ENCODE results near the gene APLNR. TPM values are rescaled to one million over a fixed set of nuclear protein-coding genes. Genes with fewer than 3 reads are reported as not detected.

Gene APLNR
- polyA plus RNA-seq, 1 donor (not counting 4 experiments of a cell fraction or from before 2014, with no cell fraction given), result not detected

GRCh38 chr11:57190548-57190947 is 46.5 kb downstream of the APLNR start:
- H3K27ac ChIP-seq (ENCODE audit: control insufficient read depth, insufficient read depth, low read length), result no peak overlapping the region
- no peaks in the 10 kb centered on the region for H3K9me3 ChIP-seq (ENCODE audit: control insufficient read depth, low read depth, low read length)
- H3K9ac ChIP-seq (ENCODE audit: control insufficient read depth, extremely low read depth, insufficient read depth, low read length), result no peak overlapping the region
- TF ChIP-seq, protein P1, sequence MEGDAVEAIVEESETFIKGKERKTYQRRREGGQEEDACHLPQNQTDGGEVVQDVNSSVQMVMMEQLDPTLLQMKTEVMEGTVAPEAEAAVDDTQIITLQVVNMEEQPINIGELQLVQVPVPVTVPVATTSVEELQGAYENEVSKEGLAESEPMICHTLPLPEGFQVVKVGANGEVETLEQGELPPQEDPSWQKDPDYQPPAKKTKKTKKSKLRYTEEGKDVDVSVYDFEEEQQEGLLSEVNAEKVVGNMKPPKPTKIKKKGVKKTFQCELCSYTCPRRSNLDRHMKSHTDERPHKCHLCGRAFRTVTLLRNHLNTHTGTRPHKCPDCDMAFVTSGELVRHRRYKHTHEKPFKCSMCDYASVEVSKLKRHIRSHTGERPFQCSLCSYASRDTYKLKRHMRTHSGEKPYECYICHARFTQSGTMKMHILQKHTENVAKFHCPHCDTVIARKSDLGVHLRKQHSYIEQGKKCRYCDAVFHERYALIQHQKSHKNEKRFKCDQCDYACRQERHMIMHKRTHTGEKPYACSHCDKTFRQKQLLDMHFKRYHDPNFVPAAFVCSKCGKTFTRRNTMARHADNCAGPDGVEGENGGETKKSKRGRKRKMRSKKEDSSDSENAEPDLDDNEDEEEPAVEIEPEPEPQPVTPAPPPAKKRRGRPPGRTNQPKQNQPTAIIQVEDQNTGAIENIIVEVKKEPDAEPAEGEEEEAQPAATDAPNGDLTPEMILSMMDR (optimal IDR thresholded peaks at IDR 0.05 in 1 of 3, IDR thresholded peaks at IDR 0.05 in 1 of 3, conservative IDR thresholded peaks at IDR 0.05 in 1 of 3; ENCODE audit: extremely low read depth in 1 of 3, insufficient read depth in 2 of 3, low read length in 3 of 3), result no peak
- TF ChIP-seq EZH2 (IDR thresholded peaks at IDR 0.05; ENCODE audit: low read length), result no peak
- FAIRE-seq (no peak), DNase-seq (ENCODE audit: low read depth, low spot score) (no peak)
- no peak overlapping the region for H3K4me3 ChIP-seq (ENCODE audit: control insufficient read depth in 2 of 3, extremely low read depth in 1 of 3, insufficient read depth in 2 of 3, low read depth in 1 of 3, low read length in 3 of 3)
- no peak overlapping the region for H3K4me2 ChIP-seq (ENCODE audit: control insufficient read depth, extremely low read depth, insufficient read depth, low read depth, low read length)
- H3K36me3 ChIP-seq (ENCODE audit: control insufficient read depth in 2 of 2, extremely low read depth in 1 of 2, insufficient read depth in 2 of 2, low read length in 2 of 2), result no peaks in the 10 kb centered on the region
- H4K20me1 ChIP-seq (ENCODE audit: control insufficient read depth, extremely low read depth, insufficient read depth, low read length), result no peaks in the 10 kb centered on the region
- dilution Hi-C loops (cut with MboI; ENCODE audit: extremely low pct_ligation_motif_present, low sequenced_read_pairs), result no loop called here
- no peak overlapping the region for H2AFZ ChIP-seq (ENCODE audit: control insufficient read depth, low read length)
- H3K4me1 ChIP-seq (ENCODE audit: control insufficient read depth, extremely low read depth, insufficient read depth, low read length), result no peaks in the 10 kb centered on the region
- H3K79me2 ChIP-seq (ENCODE audit: control insufficient read depth, insufficient read depth, low read length), result no peaks in the 10 kb centered on the region
- no peaks in the 10 kb centered on the region for H3K9me1 ChIP-seq (ENCODE audit: control insufficient read depth, extremely low read depth, insufficient read depth, low read length)
- H3K27me3 ChIP-seq (ENCODE audit: control insufficient read depth, extremely low read depth, insufficient read depth, low read length), result no peaks in the 10 kb centered on the region

Other genes starting within 250 kb of the APLNR start
- gene OR5AK2, start 248.3 kb downstream of the APLNR start, polyA plus RNA-seq, result not detected in 3 replicates
- gene LRRC55, start 55.3 kb downstream of the APLNR start, polyA plus RNA-seq, result not detected in 3 replicates
- 88.3 to 107 TPM (median 94.3 TPM) in 3 replicates for gene TNKS1BP1, start 87.7 kb upstream of the APLNR start, polyA plus RNA-seq
- gene SSRP1, start 98.6 kb upstream of the APLNR start, polyA plus RNA-seq, result 64.3 to 139 TPM (median 115 TPM) in 3 replicates
- not detected in 3 replicates for gene P2RX3, start 101.1 kb upstream of the APLNR start, polyA plus RNA-seq
- gene PRG3, start 143.9 kb upstream of the APLNR start, polyA plus RNA-seq, result not detected in 3 replicates
- 0.09 TPM in 1 of 3 replicates, not detected in the others for gene PRG2, start 153.4 kb upstream of the APLNR start, polyA plus RNA-seq
- 14.1 to 83.9 TPM (median 48.1 TPM) in 3 replicates for gene SLC43A3, start 189.9 kb upstream of the APLNR start, polyA plus RNA-seq
- 0.03 to 0.12 TPM in 2 of 3 replicates, not detected in the other for gene RTN4RL2, start 223.3 kb upstream of the APLNR start, polyA plus RNA-seq